Measurements from ENCODE around the gene SLC25A26.

The SLC25A26 gene

DNA sequence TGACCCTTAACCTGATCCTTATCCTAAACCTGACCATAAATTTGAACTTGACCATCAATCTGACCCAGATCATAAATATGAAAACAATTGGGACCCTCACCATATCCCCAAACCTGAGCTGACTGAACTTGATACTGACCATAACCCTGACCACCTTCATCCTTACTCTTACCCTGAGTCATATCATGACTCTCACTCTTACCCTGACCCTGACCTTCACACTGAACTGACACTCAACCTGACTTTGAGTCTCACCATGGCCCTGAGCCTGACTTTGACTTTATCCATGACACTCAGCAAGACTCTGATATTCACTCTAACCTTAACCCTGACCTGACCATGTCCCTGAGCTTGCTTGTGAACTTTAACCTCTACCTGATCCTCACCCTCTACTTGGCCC, 34.3 kb upstream of the SLC25A26 start:
- TF ChIP-seq, protein P1, sequence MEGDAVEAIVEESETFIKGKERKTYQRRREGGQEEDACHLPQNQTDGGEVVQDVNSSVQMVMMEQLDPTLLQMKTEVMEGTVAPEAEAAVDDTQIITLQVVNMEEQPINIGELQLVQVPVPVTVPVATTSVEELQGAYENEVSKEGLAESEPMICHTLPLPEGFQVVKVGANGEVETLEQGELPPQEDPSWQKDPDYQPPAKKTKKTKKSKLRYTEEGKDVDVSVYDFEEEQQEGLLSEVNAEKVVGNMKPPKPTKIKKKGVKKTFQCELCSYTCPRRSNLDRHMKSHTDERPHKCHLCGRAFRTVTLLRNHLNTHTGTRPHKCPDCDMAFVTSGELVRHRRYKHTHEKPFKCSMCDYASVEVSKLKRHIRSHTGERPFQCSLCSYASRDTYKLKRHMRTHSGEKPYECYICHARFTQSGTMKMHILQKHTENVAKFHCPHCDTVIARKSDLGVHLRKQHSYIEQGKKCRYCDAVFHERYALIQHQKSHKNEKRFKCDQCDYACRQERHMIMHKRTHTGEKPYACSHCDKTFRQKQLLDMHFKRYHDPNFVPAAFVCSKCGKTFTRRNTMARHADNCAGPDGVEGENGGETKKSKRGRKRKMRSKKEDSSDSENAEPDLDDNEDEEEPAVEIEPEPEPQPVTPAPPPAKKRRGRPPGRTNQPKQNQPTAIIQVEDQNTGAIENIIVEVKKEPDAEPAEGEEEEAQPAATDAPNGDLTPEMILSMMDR (IDR thresholded peaks at IDR 0.05) = no peak
- DNase-seq (ENCODE audit: low spot score) = no peak
- Histone ChIP-seq H3K4me3 (no peak overlapping the region), H3K27ac (no peak overlapping the region)

DNA sequence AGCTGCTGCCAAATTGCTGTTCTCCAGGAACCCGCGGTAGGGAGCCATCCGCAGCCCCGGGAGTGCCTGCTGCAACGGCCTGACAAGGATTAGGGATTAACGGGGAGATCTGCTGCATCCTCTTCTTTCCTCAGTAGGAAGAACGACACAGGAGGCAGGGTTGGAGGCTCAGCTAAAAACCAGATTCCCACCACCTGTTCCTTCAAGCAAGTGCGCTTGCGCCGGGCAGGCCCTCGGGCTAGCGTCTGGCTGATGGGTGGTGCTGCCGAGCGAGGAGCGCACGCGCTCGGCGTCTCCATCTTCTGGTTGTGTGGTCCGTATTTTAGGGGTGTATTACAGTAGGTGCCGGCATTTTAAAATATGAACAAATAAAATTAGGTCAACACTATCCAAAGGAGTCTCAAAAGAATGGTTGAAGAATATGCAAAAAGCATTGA, 25.4 kb upstream of the SLC25A26 start:
- TF ChIP-seq, protein P1 (IDR thresholded peaks at IDR 0.05) = no peak
- no peak for DNase-seq (ENCODE audit: low spot score)
- Histone ChIP-seq H3K4me3 (peak overlapping the region; percentile 66), H3K27ac (no peak overlapping the region)

DNA sequence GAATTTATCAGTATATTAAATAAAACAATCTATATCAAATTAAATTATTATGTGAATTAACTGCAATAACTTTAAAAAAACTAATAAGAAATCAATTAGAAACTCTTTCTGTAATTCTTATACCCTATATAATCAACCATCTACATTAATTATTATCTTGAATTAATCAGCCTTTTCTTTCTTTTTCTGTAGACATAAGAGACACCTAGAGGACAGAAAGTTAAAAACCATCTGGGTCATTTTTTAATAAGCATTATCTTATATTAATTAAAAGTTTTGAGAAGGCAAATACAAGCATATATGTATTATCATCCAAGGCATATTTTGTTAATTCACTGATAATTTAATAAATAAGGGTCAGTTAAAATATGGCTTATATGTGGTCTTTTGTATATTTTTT, 24.2 kb upstream of the SLC25A26 start:
- Histone ChIP-seq H3K27ac (no peak overlapping the region), H3K4me3 (no peak overlapping the region)
- TF ChIP-seq, protein P1 (IDR thresholded peaks at IDR 0.05) = no peak
- no peak for DNase-seq (ENCODE audit: low spot score)

DNA sequence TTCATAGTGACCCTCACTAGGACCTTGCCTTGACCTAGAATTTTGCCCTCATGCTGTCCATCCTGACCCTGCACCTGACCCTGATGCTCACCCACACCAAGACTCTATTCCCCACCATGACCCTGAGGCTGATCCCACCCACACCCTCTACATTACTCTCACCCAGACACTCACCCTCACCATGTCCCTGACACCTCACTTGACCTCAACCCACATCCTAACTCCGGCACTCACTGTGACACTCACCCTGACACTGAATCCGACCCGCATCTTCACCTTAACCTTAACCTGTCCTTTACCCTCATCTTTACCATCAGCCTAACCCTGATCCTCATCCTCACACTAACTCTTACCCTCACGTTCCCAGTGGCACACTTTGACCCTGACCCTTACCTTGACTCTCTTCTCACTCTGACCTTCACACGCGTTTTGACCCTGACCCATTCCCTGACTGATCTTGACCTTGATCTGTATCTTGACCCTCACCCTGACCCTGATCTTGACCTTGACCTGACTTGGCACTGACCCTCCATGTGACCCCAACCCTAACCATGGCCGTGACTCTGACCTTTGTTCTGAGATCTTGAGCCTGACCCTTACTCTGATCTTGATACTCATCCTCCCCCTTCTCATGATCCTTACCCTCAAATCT, 22.2 kb upstream of the SLC25A26 start:
- no peak for DNase-seq (ENCODE audit: low spot score)
- TF ChIP-seq, protein P1 (IDR thresholded peaks at IDR 0.05) = no peak
- H3K27ac ChIP-seq = no peak overlapping the region
- no peak overlapping the region for H3K4me3 ChIP-seq

DNA sequence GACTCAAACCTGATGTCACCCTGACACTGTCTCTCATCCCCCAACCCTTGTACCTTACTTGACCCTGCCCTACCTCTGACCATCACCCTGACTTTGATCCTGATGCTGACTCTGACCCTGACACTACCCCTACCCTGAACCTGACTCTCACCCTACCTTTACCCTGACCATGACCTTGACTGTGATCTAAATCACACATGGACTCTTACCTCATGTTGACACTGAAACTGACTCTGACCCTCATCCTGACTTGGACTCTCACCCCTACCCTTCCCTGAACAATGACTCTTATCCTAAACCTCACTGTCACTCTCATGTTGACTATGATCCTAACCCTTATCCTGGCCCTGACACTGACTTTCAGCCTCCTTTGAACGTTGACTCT, 21.7 kb upstream of the SLC25A26 start:
- TF ChIP-seq, protein P1 (IDR thresholded peaks at IDR 0.05) = no peak
- no peak for DNase-seq (ENCODE audit: low spot score)
- Histone ChIP-seq H3K27ac (no peak overlapping the region), H3K4me3 (no peak overlapping the region)

DNA sequence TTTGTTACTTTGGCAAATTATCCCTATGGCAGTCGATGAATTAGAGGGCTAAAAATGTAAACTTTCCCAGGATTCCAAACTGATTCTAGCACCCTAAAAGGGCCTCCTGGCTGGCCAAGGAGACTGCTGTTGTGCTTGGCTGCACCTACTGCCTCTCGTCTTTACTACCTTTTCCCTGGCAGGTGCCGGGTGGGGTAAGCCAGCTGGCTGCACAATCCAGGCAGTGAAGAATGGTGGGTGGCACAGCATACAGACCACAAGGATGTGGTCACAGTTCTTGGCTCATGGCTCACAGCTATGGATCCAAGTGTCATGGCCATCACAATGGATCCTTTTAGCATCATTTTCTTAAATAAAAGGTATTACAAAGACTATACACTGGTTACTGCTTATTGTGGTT, 20.7 kb upstream of the SLC25A26 start:
- DNase-seq (ENCODE audit: low spot score) = no peak
- Histone ChIP-seq H3K27ac (no peak overlapping the region), H3K4me3 (no peak overlapping the region)
- TF ChIP-seq, protein P1 (IDR thresholded peaks at IDR 0.05) = no peak

DNA sequence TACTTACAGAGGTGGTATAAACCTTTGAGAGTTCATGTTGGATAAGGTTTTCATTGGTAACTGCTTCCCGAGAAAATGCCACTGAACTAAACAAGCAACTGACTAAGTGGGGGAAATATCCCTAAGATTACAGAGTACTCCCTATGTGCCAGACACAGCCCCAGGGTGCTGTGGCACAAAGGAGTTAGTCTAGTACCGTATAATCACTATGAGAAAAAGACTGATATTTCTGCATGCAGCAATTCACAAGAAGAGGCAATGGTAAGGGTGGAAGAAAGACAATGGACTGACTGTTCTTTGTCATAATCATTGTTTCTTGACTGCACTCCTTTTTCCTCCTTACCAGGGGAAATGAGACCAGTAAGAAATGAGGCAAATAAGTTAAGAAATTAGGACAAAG, 20.0 kb upstream of the SLC25A26 start:
- TF ChIP-seq, protein P1 (IDR thresholded peaks at IDR 0.05) = no peak
- DNase-seq (ENCODE audit: low spot score) = no peak
- no peak overlapping the region for H3K4me3 ChIP-seq
- H3K27ac ChIP-seq = no peak overlapping the region
